ENCODE measurements around the gene PIK3AP1. TPM values are rescaled to one million over a fixed set of nuclear protein-coding genes. Genes with fewer than 3 reads are reported as not detected.

PIK3AP1 gene
- total RNA-seq, 4 donors from 2014 or later: 5.8 to 111 (median 13.4) TPM

- Histone ChIP-seq H3K27ac (no peak overlapping the region), H3K27me3 (no peaks in the 10 kb centered on the region), H3K4me1 (peaks cover 0 to 5% (median 2%) of the 10 kb centered on the region in 4 donors), H3K9me3 (no peaks in the 10 kb centered on the region), H3K4me3 (no peak overlapping the region), H3K36me3 (no peaks in the 10 kb centered on the region)
- no peak for TF ChIP-seq POLR2A (IDR thresholded peaks at IDR 0.05)
- TF ChIP-seq, protein P1, sequence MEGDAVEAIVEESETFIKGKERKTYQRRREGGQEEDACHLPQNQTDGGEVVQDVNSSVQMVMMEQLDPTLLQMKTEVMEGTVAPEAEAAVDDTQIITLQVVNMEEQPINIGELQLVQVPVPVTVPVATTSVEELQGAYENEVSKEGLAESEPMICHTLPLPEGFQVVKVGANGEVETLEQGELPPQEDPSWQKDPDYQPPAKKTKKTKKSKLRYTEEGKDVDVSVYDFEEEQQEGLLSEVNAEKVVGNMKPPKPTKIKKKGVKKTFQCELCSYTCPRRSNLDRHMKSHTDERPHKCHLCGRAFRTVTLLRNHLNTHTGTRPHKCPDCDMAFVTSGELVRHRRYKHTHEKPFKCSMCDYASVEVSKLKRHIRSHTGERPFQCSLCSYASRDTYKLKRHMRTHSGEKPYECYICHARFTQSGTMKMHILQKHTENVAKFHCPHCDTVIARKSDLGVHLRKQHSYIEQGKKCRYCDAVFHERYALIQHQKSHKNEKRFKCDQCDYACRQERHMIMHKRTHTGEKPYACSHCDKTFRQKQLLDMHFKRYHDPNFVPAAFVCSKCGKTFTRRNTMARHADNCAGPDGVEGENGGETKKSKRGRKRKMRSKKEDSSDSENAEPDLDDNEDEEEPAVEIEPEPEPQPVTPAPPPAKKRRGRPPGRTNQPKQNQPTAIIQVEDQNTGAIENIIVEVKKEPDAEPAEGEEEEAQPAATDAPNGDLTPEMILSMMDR (IDR thresholded peaks at IDR 0.05): no peak
- DNase-seq: no peak
These were observed 7.5 kb downstream of the PIK3AP1 start for GRCh38 chr10:96712662-96713271.

DNA sequence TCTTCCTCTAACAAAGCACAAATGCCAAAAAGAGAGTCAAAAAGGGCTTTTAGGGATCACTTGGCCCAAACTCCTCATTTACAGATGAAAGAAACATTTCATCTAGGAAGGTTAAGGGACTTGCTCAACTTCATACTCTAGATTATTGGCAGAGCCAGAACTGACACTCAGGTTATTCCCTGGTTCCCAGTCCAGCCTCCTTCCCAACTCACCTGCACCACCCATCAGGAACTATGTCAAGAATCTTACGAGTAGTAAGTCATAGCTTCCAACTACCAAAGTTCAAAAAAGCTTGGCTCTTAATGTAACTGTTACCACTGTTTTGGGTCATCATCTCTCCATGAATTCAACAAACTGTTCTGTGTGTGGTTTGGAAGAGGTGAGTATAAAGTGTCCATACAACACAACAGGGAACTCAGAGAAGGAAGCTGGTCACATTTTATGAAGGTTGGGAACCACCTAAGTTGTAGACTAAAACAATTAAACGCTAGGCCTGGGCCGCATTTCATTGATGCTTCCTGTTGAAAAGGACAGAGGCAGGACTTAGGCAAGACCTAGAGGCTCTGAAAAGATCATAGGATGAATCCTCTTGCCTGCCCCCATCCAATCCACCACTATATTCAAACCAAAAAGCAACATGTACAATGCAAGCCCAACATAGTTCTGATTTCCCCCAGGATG is 9.1 kb downstream of the PIK3AP1 start:
- no peaks in the 10 kb centered on the region for H3K27me3 ChIP-seq
- no peak for DNase-seq
- TF ChIP-seq, protein P1 (IDR thresholded peaks at IDR 0.05): no peak
- no peak for TF ChIP-seq POLR2A (IDR thresholded peaks at IDR 0.05)
- no peak overlapping the region for H3K4me3 ChIP-seq
- H3K9me3 ChIP-seq: no peaks in the 10 kb centered on the region
- H3K4me1 ChIP-seq: peaks cover 0 to 7% (median 2%) of the 10 kb centered on the region in 4 donors
- no peak overlapping the region for H3K27ac ChIP-seq
- H3K36me3 ChIP-seq: no peaks in the 10 kb centered on the region

DNA sequence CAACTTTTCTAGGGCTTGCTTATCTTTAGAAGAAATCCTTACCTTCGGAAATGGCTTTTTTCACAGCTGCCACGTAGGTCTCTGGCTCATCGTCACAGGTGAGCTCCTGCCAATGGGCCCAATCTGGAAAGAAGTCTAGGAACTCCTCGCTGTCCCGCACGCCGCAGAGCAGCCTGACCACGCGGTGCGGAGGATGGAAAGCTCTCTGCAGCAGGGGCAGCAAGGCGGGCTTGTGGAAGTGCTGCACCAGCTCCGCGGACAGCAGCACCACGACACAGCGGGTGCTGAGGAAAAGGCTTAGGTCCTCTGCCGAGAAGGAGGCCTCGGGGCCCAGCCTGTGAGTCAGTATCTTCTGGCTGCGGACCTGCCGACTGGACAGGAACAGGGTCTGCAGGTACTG is 10.8 kb downstream of the PIK3AP1 start:
- DNase-seq: no peak
- Histone ChIP-seq H3K4me1 (peaks cover 0 to 6% (median 2%) of the 10 kb centered on the region in 4 donors), H3K36me3 (no peaks in the 10 kb centered on the region), H3K27me3 (no peaks in the 10 kb centered on the region), H3K27ac (peak overlapping the region in 2 of 4 donors; percentile 26 to 70), H3K9me3 (no peaks in the 10 kb centered on the region), H3K4me3 (no peak overlapping the region)
- TF ChIP-seq, protein P1 (IDR thresholded peaks at IDR 0.05): no peak
- TF ChIP-seq POLR2A (IDR thresholded peaks at IDR 0.05): no peak

GRCh38 chr10:96708996-96709395 is 11.3 kb downstream of the PIK3AP1 start:
- Histone ChIP-seq H3K27ac (peak overlapping the region in 3 of 4 donors; percentile 26 to 70 (median 53)), H3K4me3 (no peak overlapping the region), H3K27me3 (no peaks in the 10 kb centered on the region), H3K4me1 (peaks cover 0 to 6% (median 0%) of the 10 kb centered on the region in 4 donors), H3K9me3 (no peaks in the 10 kb centered on the region), H3K36me3 (no peaks in the 10 kb centered on the region)
- TF ChIP-seq POLR2A (IDR thresholded peaks at IDR 0.05): no peak
- TF ChIP-seq, protein P1 (IDR thresholded peaks at IDR 0.05): no peak
- no peak for DNase-seq

- no peak for DNase-seq
- H3K27ac ChIP-seq: peak overlapping the region in 3 of 4 donors; percentile 26 to 70 (median 53)
- H3K4me1 ChIP-seq: peaks cover 0 to 6% (median 0%) of the 10 kb centered on the region in 4 donors
- H3K36me3 ChIP-seq: no peaks in the 10 kb centered on the region
- no peak overlapping the region for H3K4me3 ChIP-seq
- H3K27me3 ChIP-seq: no peaks in the 10 kb centered on the region
- H3K9me3 ChIP-seq: no peaks in the 10 kb centered on the region
- TF ChIP-seq POLR2A (IDR thresholded peaks at IDR 0.05): no peak
- TF ChIP-seq, protein P1 (IDR thresholded peaks at IDR 0.05): no peak
These were observed 11.9 kb downstream of the PIK3AP1 start for GRCh38 chr10:96708456-96708855.
